Left lung (tissue), 10 donors: ENCODE data around the gene TMEM119. TPM values are rescaled to one million over a fixed set of nuclear protein-coding genes. Genes with fewer than 3 reads are reported as not detected.

ENCODE experiments used
- ATAC-seq: fragments of 200-7000 bp; cut with Tn5 transposase; one replicate; pipeline ENCODE4 v1.9.1; 2020; ENCODE audit warnings: moderate library complexity
- DNase-seq, 4 donors: peaks; one replicate each; pipeline ENCODE4 v3.0.0-alpha.2; 2013 to 2020
- H3K27ac ChIP-seq, 2 donors: fragments of 200-600 bp; sonication (generic) in 1 of 2; one replicate each; pipeline versions ENCODE4 v1.5.0 to v1.8.0; 2020 to 2021
- H3K27me3 ChIP-seq, 2 donors: fragments of 200-600 bp; sonication (generic) in 1 of 2; one replicate each; pipeline versions ENCODE4 v1.5.0 to v1.8.0; 2020 to 2021
- H3K36me3 ChIP-seq, 2 donors: fragments of 200-600 bp; sonication (generic) in 1 of 2; one replicate each; pipeline versions ENCODE4 v1.5.0 to v1.8.0; 2020 to 2021
- H3K4me1 ChIP-seq, 2 donors: fragments of 200-600 bp; one replicate each; pipeline ENCODE4 v1.8.0; 2021
- H3K4me3 ChIP-seq, 2 donors: fragments of 200-600 bp; sonication (generic) in 1 of 2; one replicate each; pipeline versions ENCODE4 v1.5.0 to v1.8.0; 2020 to 2021; ENCODE audit warnings: mild to moderate bottlenecking in 1 of 2
- H3K9me3 ChIP-seq, 2 donors: fragments of 200-600 bp; sonication (generic) in 1 of 2; one replicate each; pipeline versions ENCODE4 v1.5.0 to v1.8.0; 2020 to 2021
- CTCF ChIP-seq, 2 donors: fragments of 200-600 bp; sonication (generic) in 1 of 2; IDR thresholded peaks; one replicate each; pipeline versions ENCODE4 v1.5.0 to v1.8.0; 2021; ENCODE audit warnings: antibody characterized with exemption in 2 of 2
- intact Hi-C, 2 donors: fragments of 100-400 bp; cut with DNase I; formaldehyde crosslinking; loops; one replicate each; pipeline versions ENCODE4 v1.11.2 to v1.14.2; 2022
- polyA plus RNA-seq, 6 donors: library from polyadenylated mRNA; unstranded; fragments of 120-200 nt; gene quantifications; one replicate each; pipeline ENCODE4 v1.2.1, GENCODE V29; 2013; ENCODE audit not compliant: insufficient read length in 6 of 6
- total RNA-seq, 2 donors: library from RNA; stranded (reverse); fragmentation: NEBNext Ultra II Directional; extraction: Animal tissue kit (Norgen Biotek cat#: 25700); gene quantifications; one replicate each; pipeline ENCODE4 v1.2.1, GENCODE V29; 2021
- donor health status: DM: no; HTN: yes; CAD: no.
- donor health status: DM: no; HTN: no; CAD: no.

The TMEM119 gene
- total and polyA plus RNA-seq, 8 donors: 34.0 to 90.9 (median 45.9) TPM

GRCh38 chr12:108582509-108582908 is 15.4 kb downstream of the TMEM119 start:
- ATAC-seq (no peak), DNase-seq (no peak)
- H3K27me3 ChIP-seq: no peaks in the 10 kb centered on the region
- H3K27ac ChIP-seq: no peak overlapping the region
- no peaks in the 10 kb centered on the region for H3K36me3 ChIP-seq
- intact Hi-C loops: no loop called here
- no peaks in the 10 kb centered on the region for H3K9me3 ChIP-seq
- H3K4me3 ChIP-seq: no peak overlapping the region
- no peaks in the 10 kb centered on the region for H3K4me1 ChIP-seq
- no peak for TF ChIP-seq CTCF (IDR thresholded peaks at IDR 0.05)

- intact Hi-C loops: no loop called here
- H3K4me3 ChIP-seq: no peak overlapping the region
- H3K36me3 ChIP-seq: no peaks in the 10 kb centered on the region
- no peak for ATAC-seq
- DNase-seq: no peak
- H3K27ac ChIP-seq: no peak overlapping the region
- no peaks in the 10 kb centered on the region for H3K27me3 ChIP-seq
- no peaks in the 10 kb centered on the region for H3K4me1 ChIP-seq
- no peaks in the 10 kb centered on the region for H3K9me3 ChIP-seq
- no peak for TF ChIP-seq CTCF (IDR thresholded peaks at IDR 0.05)
These were observed 16.3 kb downstream of the TMEM119 start for GRCh38 chr12:108581311-108582227.

GRCh38 chr12:108580531-108580930 is 17.4 kb downstream of the TMEM119 start:
- H3K9me3 ChIP-seq: no peaks in the 10 kb centered on the region
- H3K27me3 ChIP-seq: no peaks in the 10 kb centered on the region
- no peak for TF ChIP-seq CTCF (IDR thresholded peaks at IDR 0.05)
- intact Hi-C loops: no loop called here
- no peaks in the 10 kb centered on the region for H3K36me3 ChIP-seq
- no peak for DNase-seq
- H3K4me3 ChIP-seq: no peak overlapping the region
- H3K27ac ChIP-seq: no peak overlapping the region
- no peak for ATAC-seq
- no peaks in the 10 kb centered on the region for H3K4me1 ChIP-seq

GRCh38 chr12:108578813-108579212 is 19.1 kb downstream of the TMEM119 start:
- intact Hi-C loops: no loop called here
- Histone ChIP-seq H3K4me3 (no peak overlapping the region), H3K36me3 (no peaks in the 10 kb centered on the region), H3K4me1 (no peaks in the 10 kb centered on the region), H3K27ac (no peak overlapping the region), H3K9me3 (no peaks in the 10 kb centered on the region), H3K27me3 (no peaks in the 10 kb centered on the region)
- DNase-seq (no peak), ATAC-seq (no peak)
- no peak for TF ChIP-seq CTCF (IDR thresholded peaks at IDR 0.05)

GRCh38 chr12:108578264-108578663 is 19.6 kb downstream of the TMEM119 start:
- DNase-seq: no peak
- TF ChIP-seq CTCF (IDR thresholded peaks at IDR 0.05): no peak
- no peaks in the 10 kb centered on the region for H3K9me3 ChIP-seq
- intact Hi-C loops: no loop called here
- H3K27me3 ChIP-seq: no peaks in the 10 kb centered on the region
- H3K36me3 ChIP-seq: no peaks in the 10 kb centered on the region
- no peaks in the 10 kb centered on the region for H3K4me1 ChIP-seq
- H3K4me3 ChIP-seq: no peak overlapping the region
- no peak overlapping the region for H3K27ac ChIP-seq
- ATAC-seq: no peak
